K562 (cell line): ENCODE data around the gene INHA. TPM values are rescaled to one million over a fixed set of nuclear protein-coding genes. Genes with fewer than 3 reads are reported as not detected.

Experiments used
- BHLHE40 ChIP-seq: IDR thresholded peaks from 2 replicates; pipeline ENCODE4 v1.6.1; 2011; ENCODE audit warnings: low read length, improper control_type of control experiment
- EGR1 ChIP-seq: fragments of 450-650 bp; conservative IDR thresholded peaks from 2 replicates; pipeline ENCODE4 v1.6.1; 2017; ENCODE audit warnings: mild to moderate bottlenecking
- MBD1 ChIP-seq: fragments of 250-450 bp; sonication (Bioruptor Pico); IDR thresholded peaks from 2 replicates; pipeline ENCODE4 v1.8.0; 2022; ENCODE audit warnings: inconsistent platforms
- NUFIP1 ChIP-seq: fragments of 450-650 bp; IDR thresholded peaks from 2 replicates; pipeline ENCODE4 v1.6.1; 2018; ENCODE audit not compliant: partially characterized antibody
- PTRF ChIP-seq: fragments of 450-650 bp; IDR thresholded peaks from 2 replicates; pipeline ENCODE4 v1.6.1; 2016; ENCODE audit warnings: mild to moderate bottlenecking, missing genetic modification characterization, missing compliant biosample characterization
- RREB1 ChIP-seq: fragments of 250-450 bp; sonication (Bioruptor Pico); IDR thresholded peaks from 2 replicates; pipeline ENCODE4 v1.4.0; 2020
- STAT6 ChIP-seq: sonication (generic); formaldehyde crosslinking; IDR thresholded peaks from 2 replicates; pipeline ENCODE4 v1.8.1; 2023; ENCODE audit warnings: mild to moderate bottlenecking, missing genetic modification reagents
- THAP12 ChIP-seq: fragments of 250-450 bp; sonication (Bioruptor Pico); IDR thresholded peaks from 2 replicates; pipeline ENCODE4 v1.9.0; 2021; ENCODE audit warnings: mild to moderate bottlenecking, inconsistent platforms
- ZNF232 ChIP-seq: sonication (generic); formaldehyde crosslinking; IDR thresholded peaks from 2 replicates; pipeline ENCODE4 v1.8.0; 2022; ENCODE audit warnings: mild to moderate bottlenecking, missing genetic modification reagents
- polyA plus RNA-seq, 8 experiments: library from polyadenylated mRNA; depleted of rRNA in 4 of 8; stranded (reverse) in 5 of 8; unstranded in 3 of 8; fragments of >200 nt; fragmentation: Nextera tagmentation in 2 of 8; fragmentation: Illumina TruSeq in 1 of 8; extraction: Ambion mirVana in 2 of 8; extraction: Trizol in 1 of 8; gene quantifications; 2 replicates each; pipeline versions ENCODE4 v1.2.1 to v1.2.3, GENCODE V29; 2011 to 2014; ENCODE audit warnings: inconsistent platforms in 1 of 8, missing spikeins in 1 of 8
- total RNA-seq, 7 experiments: library from RNA; depleted of rRNA in 6 of 7; stranded (reverse); fragments of >200 nt in 6 of 7; fragmentation: Illumina TruSeq in 2 of 7; extraction: Trizol in 2 of 7; gene quantifications; 2 replicates each; pipeline versions ENCODE4 v1.2.1 to v1.2.3, GENCODE V29; 2011 to 2021; ENCODE audit warnings: low replicate concordance in 1 of 7

INHA gene
- total and polyA plus RNA-seq, 9 of the 15 experiments (the other 6 are each of a cell fraction or from before 2014, with no cell fraction given) = 0.07 to 1.9 (median 0.40) TPM

GRCh38 chr2:219597552-219598307 lies 25.6 kb downstream of the INHA start, which contains the start of gene STK11IP (continued):
- TF ChIP-seq RREB1 (no peak), BHLHE40 (no peak), EGR1 (peak; percentile 68), STAT6 (CRISPR knock-in tag) (no peak), NUFIP1 (no peak), PTRF (no peak), THAP12 (CRISPR knock-in tag) (no peak), ZNF232 (no peak), MBD1 (CRISPR knock-in tag) (no peak)
